GM12801 (cell line): ENCODE data around the gene ZNF805.

ENCODE experiments used
- TF ChIP-seq, protein P1 (sequence below): IDR thresholded peaks from one replicate; pipeline ENCODE4 v1.5.1; 2011; ENCODE audit warnings: control low read depth; ENCODE audit not compliant: insufficient read length; ENCODE audit errors: extremely low read depth

The ZNF805 gene

DNA sequence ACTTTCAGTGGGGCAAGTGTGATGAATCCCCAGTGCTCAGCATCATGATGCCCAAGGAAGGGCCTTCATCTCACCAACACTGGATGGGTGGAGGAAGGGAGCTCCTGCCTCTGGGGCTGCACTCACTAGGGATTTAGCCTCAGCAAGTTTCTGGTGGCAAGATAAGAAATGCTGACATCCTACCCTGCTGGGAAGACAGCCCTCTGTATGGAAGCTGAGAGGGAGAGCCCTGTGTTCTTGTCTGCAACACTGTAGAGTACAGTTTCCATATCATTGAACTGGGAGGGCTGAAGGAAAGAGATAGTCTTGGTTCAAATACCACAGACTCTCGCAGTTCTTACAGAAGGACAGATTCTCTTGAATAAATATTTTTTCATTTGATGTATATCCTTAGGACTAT is 32.6 kb downstream of the ZNF805 start:
- TF ChIP-seq, protein P1, sequence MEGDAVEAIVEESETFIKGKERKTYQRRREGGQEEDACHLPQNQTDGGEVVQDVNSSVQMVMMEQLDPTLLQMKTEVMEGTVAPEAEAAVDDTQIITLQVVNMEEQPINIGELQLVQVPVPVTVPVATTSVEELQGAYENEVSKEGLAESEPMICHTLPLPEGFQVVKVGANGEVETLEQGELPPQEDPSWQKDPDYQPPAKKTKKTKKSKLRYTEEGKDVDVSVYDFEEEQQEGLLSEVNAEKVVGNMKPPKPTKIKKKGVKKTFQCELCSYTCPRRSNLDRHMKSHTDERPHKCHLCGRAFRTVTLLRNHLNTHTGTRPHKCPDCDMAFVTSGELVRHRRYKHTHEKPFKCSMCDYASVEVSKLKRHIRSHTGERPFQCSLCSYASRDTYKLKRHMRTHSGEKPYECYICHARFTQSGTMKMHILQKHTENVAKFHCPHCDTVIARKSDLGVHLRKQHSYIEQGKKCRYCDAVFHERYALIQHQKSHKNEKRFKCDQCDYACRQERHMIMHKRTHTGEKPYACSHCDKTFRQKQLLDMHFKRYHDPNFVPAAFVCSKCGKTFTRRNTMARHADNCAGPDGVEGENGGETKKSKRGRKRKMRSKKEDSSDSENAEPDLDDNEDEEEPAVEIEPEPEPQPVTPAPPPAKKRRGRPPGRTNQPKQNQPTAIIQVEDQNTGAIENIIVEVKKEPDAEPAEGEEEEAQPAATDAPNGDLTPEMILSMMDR: no peak

DNA sequence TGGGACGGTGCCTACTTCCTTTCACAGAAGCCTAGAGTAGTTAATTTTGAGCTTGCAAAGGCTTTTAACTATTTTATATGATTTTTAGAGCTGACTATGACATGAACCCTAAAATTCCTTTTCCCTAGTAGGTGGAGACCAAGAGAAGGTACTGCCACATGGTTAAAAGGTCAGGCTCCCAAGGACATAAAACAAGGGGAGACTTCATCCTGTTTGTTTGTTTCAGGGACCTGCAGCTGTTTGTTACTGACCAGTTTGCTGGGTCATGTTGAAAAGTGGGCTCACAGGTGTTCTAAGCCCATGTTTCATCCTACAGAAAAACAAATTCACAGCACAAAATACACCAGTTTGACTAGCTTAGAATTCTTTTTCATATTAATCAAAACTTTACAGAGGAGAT is 36.0 kb downstream of the ZNF805 start:
- TF ChIP-seq, protein P1: no peak

DNA sequence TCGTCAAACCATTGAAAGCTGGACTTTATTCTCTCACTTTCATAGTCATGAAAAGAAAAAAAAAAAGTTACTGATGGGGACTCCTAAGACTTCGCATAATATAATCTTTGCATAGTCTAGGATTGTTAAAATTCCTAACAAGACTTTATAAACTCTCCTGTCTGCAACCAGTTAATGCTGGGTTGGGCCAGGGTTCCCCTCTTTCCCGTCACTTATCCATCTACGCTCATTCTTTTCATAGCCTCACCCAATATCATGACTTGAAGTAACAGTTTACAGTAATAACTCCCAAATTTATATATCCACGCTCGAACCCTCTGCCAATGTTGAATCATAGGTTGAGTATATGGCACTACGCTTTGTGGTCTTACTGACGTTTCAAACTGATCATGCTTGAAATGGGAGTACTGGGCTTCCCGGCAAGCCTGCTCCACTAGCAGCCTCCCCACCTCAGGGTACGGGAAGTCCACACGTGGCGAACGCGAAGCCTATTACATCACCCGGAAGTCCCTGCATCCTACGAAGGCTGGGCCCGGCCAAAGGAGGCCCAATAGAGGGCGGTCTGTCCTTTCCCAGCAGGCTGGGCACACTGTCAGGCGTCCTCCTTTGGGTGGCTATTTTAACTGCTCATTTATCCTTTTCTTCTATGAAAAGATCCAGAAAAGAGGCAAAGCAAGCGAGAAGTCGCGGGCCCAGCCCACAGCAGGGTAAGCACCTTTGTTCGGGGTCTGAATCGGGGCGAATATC is 39.2 kb downstream of the ZNF805 start:
- TF ChIP-seq, protein P1: no peak

DNA sequence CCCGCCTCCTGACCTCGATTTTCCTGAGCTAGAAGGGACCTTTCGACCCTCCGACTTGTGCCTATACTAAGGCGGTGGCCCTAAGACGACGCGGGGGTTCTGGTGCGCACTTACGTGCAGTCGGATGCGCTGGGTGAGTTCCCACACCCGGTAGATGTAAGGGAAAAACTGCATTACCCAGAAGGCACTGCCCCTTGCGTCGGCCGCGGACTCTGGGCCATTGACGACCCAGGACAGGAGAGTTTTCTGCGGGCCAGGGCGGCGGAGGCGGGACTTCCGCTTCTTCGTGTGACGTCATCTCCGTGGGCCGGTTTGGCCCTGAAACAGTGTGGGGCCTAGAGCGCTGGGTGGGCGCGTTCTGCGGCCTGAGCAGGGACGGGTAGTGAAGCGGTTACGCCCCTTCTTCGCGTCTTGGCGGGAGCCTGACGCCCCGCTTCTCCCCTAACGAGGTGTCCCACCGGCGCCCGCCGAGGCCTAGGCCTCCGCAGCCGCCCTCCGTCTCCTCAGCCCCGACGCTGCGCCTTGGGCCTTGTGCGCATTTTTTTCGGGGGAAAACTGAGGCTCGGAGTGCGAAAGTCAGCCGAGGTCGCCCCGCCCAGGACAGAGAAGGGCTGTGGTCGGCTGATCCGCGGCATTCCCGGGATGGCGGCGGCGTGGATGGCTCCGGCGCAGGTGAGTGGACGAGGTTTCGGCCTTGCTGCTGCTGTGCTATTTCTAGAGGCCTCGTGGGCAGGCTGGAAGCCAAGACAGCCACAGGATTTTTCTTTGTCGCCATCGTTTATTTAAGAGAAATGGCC is 39.9 kb downstream of the ZNF805 start, which contains the start of gene ZNF460:
Gene ZNF460, plus strand, starts transcription at position 321 of the 797 bp plus-strand sequence. Its CDS starts 322 bp downstream, at position 643.
- TF ChIP-seq, protein P1: no peak

DNA sequence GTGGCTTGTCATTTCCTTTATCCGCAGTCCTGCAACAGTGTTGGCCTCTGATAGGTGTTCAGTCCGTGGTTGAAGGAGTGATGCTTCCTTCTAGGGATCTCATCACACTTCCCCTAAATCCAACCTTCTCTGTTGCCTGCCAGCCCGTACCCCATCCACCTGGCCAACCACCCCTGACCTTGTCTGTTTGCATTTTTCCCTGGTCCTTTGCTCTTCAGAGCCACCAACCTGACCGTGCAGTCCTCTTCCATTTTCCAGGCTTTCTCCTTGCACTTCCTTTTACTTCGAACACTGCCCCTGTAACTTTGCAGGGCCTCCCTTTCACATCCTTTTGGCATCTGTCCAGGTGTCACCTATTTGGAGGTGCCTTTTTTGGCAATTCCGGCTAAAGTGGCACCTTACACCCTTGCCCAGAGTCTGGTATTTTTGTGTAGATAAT is 40.5 kb downstream of the ZNF805 start:
- TF ChIP-seq, protein P1: no peak

DNA sequence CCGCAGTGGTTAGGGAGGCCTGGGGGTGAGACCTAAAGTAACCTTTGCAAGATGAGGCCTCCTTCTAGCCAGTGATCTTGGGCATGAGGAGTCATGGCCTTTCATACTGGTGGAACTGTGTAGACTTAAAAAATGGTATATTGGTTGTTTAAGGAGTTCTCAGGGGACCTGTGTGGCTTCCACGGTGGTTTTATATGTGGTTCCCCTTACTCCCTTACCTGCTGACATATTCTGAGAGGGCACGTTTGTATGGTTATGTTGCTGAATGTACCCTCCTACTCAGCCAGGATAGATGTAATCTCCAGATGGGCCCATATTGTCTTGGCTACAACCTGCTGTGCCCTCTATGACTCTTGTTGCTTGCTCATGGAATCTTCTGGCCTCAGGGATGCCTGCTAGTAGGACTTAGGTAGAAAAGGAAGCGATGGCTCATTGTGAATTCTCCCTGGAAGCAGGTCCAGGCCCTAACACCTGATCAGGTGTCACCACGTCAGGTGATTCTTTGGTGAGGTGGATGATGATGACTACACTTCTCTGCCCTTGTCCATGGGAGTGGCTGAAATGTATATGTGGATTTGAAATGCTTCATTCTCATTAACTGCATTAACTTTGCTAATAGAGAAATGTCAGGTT is 41.7 kb downstream of the ZNF805 start:
- TF ChIP-seq, protein P1: no peak

DNA sequence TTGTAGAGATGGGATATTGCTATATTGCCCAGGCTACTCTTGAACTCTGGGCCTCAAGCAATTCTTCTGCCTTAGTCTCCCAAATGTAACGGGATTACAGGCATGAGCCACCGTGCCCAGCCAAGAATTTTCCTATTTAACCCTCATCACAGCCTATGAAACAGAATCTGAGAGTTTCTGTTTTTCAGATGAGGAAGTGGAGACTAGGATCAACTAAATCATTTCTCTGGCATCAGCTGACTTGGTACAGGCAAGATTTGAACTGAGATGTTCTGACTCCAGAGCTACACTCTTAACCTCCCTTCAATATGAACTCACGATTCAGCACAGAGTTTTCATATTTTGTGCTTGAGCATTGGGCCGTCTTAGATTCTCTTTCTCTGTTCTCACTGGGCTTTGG is 47.9 kb downstream of the ZNF805 start:
- TF ChIP-seq, protein P1: no peak
